Activated CD4-positive, alpha-beta T cell treated with anti-CD3 and anti-CD28 coated beads for 36 hours (primary cell): ENCODE measurements around the gene HAAO. TPM values are rescaled to one million over a fixed set of nuclear protein-coding genes. Genes with fewer than 3 reads are reported as not detected.
A peak's percentile ranks its signal among the peaks of the same experiment; 100 is the strongest.

Experiments
- ATAC-seq: fragments of 200-7000 bp; cut with Tn5 transposase; one replicate; pipeline ENCODE4 v1.10.0; 2021; ENCODE audit warnings: mild to moderate bottlenecking, moderate library complexity
- CTCF ChIA-PET: fragments of 350-600 bp; sonication (Branson Sonifier 250); formaldehyde crosslinking; loops from one replicate; lab custom pipeline; 2021; ENCODE audit warnings: antibody characterized with exemption; lab: Charles Lee
- POLR2A ChIA-PET: fragments of 350-600 bp; sonication (Branson Sonifier 250); formaldehyde crosslinking; loops from one replicate; lab custom pipeline; 2021; ENCODE audit warnings: antibody characterized with exemption, inconsistent platforms; lab: Charles Lee
- DNase-seq: peaks from one replicate; pipeline ENCODE4 v3.0.0-alpha.2; 2020
- H3K27ac Mint-ChIP-seq: one replicate; pipeline ENCODE4 v1.8.0; 2021; ENCODE audit warnings: mixed read lengths
- H3K27me3 Mint-ChIP-seq: one replicate; pipeline ENCODE4 v1.8.0; 2021; ENCODE audit warnings: mixed read lengths
- H3K36me3 Mint-ChIP-seq: one replicate; pipeline ENCODE4 v1.8.0; 2021; ENCODE audit warnings: low read depth, mixed read lengths
- H3K4me1 Mint-ChIP-seq: one replicate; pipeline ENCODE4 v1.8.0; 2021; ENCODE audit warnings: mixed read lengths
- H3K4me3 Mint-ChIP-seq: one replicate; pipeline ENCODE4 v1.8.0; 2021; ENCODE audit warnings: mild to moderate bottlenecking, moderate library complexity, mixed read lengths
- H3K9me3 Mint-ChIP-seq: one replicate; pipeline ENCODE4 v1.8.0; 2021; ENCODE audit warnings: low read depth, mixed read lengths
- intact Hi-C, 2 experiments: fragments of 100-400 bp; cut with DNase I in 1 of 2; cut with micrococcal nuclease in 1 of 2; formaldehyde crosslinking; loops; one replicate each; pipeline versions ENCODE4 v1.14.2 to v1.15.1; 2022 to 2024; cut with DNase I, micrococcal nuclease
- total RNA-seq, 2 experiments: library from RNA; stranded (reverse); gene quantifications; one replicate each; pipeline ENCODE4 v1.2.3, GENCODE V29; 2021

HAAO gene
- total RNA-seq, 2 experiments from 2014 or later: 0.86 to 1.2 TPM

GRCh38 chr2:42756150-42756775 is 36.1 kb downstream of the HAAO start:
- ChIA-PET POLR2A (no interaction called here), CTCF (interaction anchor here (0.8 kb wide), 1 partner anchor 13 kb away, joined by 3 read pairs; no protein-coding TSS in a partner anchor)
- intact Hi-C loops: no loop called here
- Mint-ChIP-seq H3K27ac (no peak overlapping the region), H3K27me3 (no peaks in the 10 kb centered on the region), H3K4me1 (peaks cover 18% of the 10 kb centered on the region), H3K36me3 (peaks cover 4% of the 10 kb centered on the region), H3K4me3 (no peak overlapping the region), H3K9me3 (no peaks in the 10 kb centered on the region)
- no peak for DNase-seq
- ATAC-seq: no peak

- H3K36me3 Mint-ChIP-seq: peaks cover 4% of the 10 kb centered on the region
- DNase-seq: peak; percentile 51
- peak overlapping the region; percentile 4 for H3K27ac Mint-ChIP-seq
- peak; percentile 65 for ATAC-seq
- H3K9me3 Mint-ChIP-seq: no peaks in the 10 kb centered on the region
- intact Hi-C loops: loop anchor here in 1 of 2 experiments (2.0 kb wide), 1 partner anchor 37 kb away; the partner anchor contains the start of gene HAAO
- H3K4me3 Mint-ChIP-seq: no peak overlapping the region
- CTCF ChIA-PET: interaction anchor here (0.7 to 1.0 kb wide), 2 partner anchors 13 to 73 kb away, joined by 3 read pairs; no protein-coding TSS in a partner anchor
- H3K4me1 Mint-ChIP-seq: peaks cover 18% of the 10 kb centered on the region
- POLR2A ChIA-PET: interaction anchor here (1.0 kb wide), 1 partner anchor 55 kb away, joined by 4 read pairs; no protein-coding TSS in a partner anchor
- no peaks in the 10 kb centered on the region for H3K27me3 Mint-ChIP-seq
Observed at GRCh38 chr2:42755191-42755880, 37.0 kb downstream of the HAAO start.

- POLR2A ChIA-PET: interaction anchor here (1.0 kb wide), 1 partner anchor 56 kb away, joined by 4 read pairs; no protein-coding TSS in a partner anchor
- peaks cover 18% of the 10 kb centered on the region for H3K4me1 Mint-ChIP-seq
- H3K36me3 Mint-ChIP-seq: peaks cover 4% of the 10 kb centered on the region
- ATAC-seq (no peak), DNase-seq (no peak)
- no peaks in the 10 kb centered on the region for H3K27me3 Mint-ChIP-seq
- CTCF ChIA-PET: interaction anchor here (0.7 to 1.0 kb wide), 3 partner anchors 12 to 74 kb away, joined by 3 read pairs; no protein-coding TSS in a partner anchor
- no peak overlapping the region for H3K4me3 Mint-ChIP-seq
- intact Hi-C loops: loop anchor here in 1 of 2 experiments (2.0 kb wide), 1 partner anchor 38 kb away; the partner anchor contains the start of gene HAAO
- H3K9me3 Mint-ChIP-seq: no peaks in the 10 kb centered on the region
- H3K27ac Mint-ChIP-seq: no peak overlapping the region
Observed at GRCh38 chr2:42754776-42755140, 37.6 kb downstream of the HAAO start.

DNA sequence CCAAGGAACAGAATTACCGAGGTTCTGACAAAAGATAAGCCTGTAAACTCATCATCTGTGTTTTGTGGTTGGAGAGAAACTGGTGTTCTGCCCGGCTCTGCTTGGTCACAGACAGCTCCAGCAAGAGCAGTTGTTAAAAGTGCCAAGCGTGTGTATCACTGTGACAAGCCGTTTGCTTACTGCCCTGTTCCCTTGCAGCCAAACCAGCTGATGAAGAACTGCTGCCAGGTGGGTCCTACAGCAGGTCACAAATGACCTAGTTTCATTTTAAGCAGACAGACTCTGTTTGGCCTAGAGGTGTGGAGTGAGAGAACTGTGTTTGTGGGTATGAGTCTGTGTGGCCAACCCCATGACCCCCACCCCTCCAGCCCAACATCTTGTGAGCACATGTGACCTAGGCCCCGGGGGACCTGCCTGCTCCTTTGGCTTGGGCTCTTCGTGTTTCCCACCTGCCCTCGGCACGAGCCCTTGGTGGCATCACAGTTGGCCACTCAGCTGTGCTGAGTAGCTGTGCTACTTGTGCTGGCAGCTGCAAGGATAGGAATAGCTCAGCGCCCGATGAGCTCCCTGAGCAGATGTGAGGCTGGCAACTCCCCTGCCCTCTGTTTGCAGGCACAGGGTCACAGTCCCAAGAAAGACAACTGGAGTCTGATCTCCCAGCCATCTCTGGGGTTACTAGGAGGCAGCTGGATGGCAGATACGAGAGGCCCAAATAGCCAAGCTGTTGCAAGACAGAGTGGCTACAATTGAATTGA is 38.2 kb downstream of the HAAO start:
- CTCF ChIA-PET: interaction anchor here (0.7 kb wide), 1 partner anchor 42 kb away, joined by 3 read pairs; no protein-coding TSS in a partner anchor
- H3K27ac Mint-ChIP-seq: no peak overlapping the region
- peaks cover 18% of the 10 kb centered on the region for H3K4me1 Mint-ChIP-seq
- H3K4me3 Mint-ChIP-seq: no peak overlapping the region
- intact Hi-C loops: loop anchor here in 1 of 2 experiments (2.0 kb wide), 1 partner anchor 39 kb away; the partner anchor contains the start of gene HAAO
- ATAC-seq: peak; percentile 35
- peaks cover 4% of the 10 kb centered on the region for H3K36me3 Mint-ChIP-seq
- H3K9me3 Mint-ChIP-seq: no peaks in the 10 kb centered on the region
- POLR2A ChIA-PET: no interaction called here
- H3K27me3 Mint-ChIP-seq: no peaks in the 10 kb centered on the region
- no peak for DNase-seq

GRCh38 chr2:42752816-42753813 is 39.3 kb downstream of the HAAO start:
- H3K4me3 Mint-ChIP-seq: no peak overlapping the region
- peaks cover 18% of the 10 kb centered on the region for H3K4me1 Mint-ChIP-seq
- H3K27me3 Mint-ChIP-seq: no peaks in the 10 kb centered on the region
- no peak for ATAC-seq
- ChIA-PET POLR2A (no interaction called here), CTCF (no interaction called here)
- no peaks in the 10 kb centered on the region for H3K9me3 Mint-ChIP-seq
- peaks cover 4% of the 10 kb centered on the region for H3K36me3 Mint-ChIP-seq
- DNase-seq: no peak
- intact Hi-C loops: no loop called here
- H3K27ac Mint-ChIP-seq: no peak overlapping the region

GRCh38 chr2:42752314-42752713 is 40.1 kb downstream of the HAAO start:
- peaks cover 4% of the 10 kb centered on the region for H3K36me3 Mint-ChIP-seq
- H3K27ac Mint-ChIP-seq: no peak overlapping the region
- ChIA-PET POLR2A (no interaction called here), CTCF (interaction anchor here (0.6 kb wide), 1 partner anchor 611 kb away, joined by 3 read pairs; no protein-coding TSS in a partner anchor)
- no peak for ATAC-seq
- H3K27me3 Mint-ChIP-seq: no peaks in the 10 kb centered on the region
- H3K4me1 Mint-ChIP-seq: peaks cover 18% of the 10 kb centered on the region
- H3K9me3 Mint-ChIP-seq: no peaks in the 10 kb centered on the region
- intact Hi-C loops: no loop called here
- DNase-seq: no peak
- no peak overlapping the region for H3K4me3 Mint-ChIP-seq

DNA sequence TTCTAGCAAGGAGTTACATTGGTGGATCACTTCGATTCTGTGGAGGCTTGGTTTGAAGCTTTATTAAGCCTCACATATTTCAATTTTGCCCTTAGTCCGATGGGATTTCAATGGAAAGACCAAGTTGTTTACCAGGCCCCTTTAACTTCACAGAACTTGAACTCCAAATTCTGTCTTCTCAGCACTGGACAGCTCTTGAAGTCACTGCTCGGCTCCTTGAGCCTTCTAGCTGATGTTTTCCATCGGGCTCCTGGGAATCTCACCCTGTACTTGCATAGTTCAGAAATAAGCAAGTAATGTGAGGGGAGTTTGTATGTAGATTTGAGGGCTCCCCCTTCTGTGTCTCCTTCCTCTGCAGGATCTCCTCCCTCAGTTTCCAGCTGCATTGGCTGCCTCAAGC is 43.5 kb downstream of the HAAO start:
- no peaks in the 10 kb centered on the region for H3K27me3 Mint-ChIP-seq

DNA sequence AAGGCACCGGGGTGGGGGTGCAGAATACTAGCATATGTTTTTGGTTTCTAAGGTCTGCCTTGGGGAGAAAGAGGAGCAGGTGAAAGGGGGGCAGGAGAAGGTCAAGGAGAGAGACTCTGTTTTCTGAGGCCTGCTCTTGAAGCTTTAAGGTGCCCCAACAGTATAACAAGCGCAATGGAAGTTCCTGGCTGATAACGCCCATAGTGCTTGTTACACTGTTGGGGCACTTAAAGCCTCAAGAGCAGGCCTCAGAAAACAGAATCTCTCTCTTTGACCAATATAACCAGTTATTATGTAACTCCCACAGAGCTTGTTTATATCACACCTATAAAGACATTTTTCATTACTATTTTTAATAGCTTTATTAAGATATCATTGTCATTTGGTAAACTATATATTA is 45.0 kb downstream of the HAAO start:
- POLR2A ChIA-PET: no interaction called here
- intact Hi-C loops: no loop called here

More for the DNA sequence above, 43.5 kb downstream of the HAAO start:
- ChIA-PET CTCF (interaction anchor here (0.6 kb wide), 1 partner anchor 241 kb away, joined by 3 read pairs; no protein-coding TSS in a partner anchor), POLR2A (interaction anchor here (0.5 kb wide), 1 partner anchor 193 kb away, joined by 3 read pairs; no protein-coding TSS in a partner anchor)
- no peak overlapping the region for H3K4me3 Mint-ChIP-seq
- H3K4me1 Mint-ChIP-seq: peaks cover 2% of the 10 kb centered on the region
- intact Hi-C loops: no loop called here
- H3K9me3 Mint-ChIP-seq: no peaks in the 10 kb centered on the region
- H3K27ac Mint-ChIP-seq: no peak overlapping the region
- DNase-seq (no peak), ATAC-seq (no peak)
- H3K36me3 Mint-ChIP-seq: peaks cover 4% of the 10 kb centered on the region

GRCh38 chr2:42744545-42745082 is 47.8 kb downstream of the HAAO start:
- H3K4me3 Mint-ChIP-seq: no peak overlapping the region
- no peaks in the 10 kb centered on the region for H3K27me3 Mint-ChIP-seq
- H3K36me3 Mint-ChIP-seq: peaks cover 11% of the 10 kb centered on the region
- DNase-seq: no peak
- CTCF ChIA-PET: no interaction called here
- no peak for ATAC-seq
- H3K4me1 Mint-ChIP-seq: peaks cover 8% of the 10 kb centered on the region
- no peak overlapping the region for H3K27ac Mint-ChIP-seq
- POLR2A ChIA-PET: no interaction called here
- H3K9me3 Mint-ChIP-seq: peaks cover 4% of the 10 kb centered on the region
- intact Hi-C loops: no loop called here

More for the DNA sequence above, 45.0 kb downstream of the HAAO start:
- Mint-ChIP-seq H3K36me3 (peaks cover 2% of the 10 kb centered on the region), H3K4me3 (no peak overlapping the region), H3K27ac (no peak overlapping the region), H3K27me3 (no peaks in the 10 kb centered on the region), H3K4me1 (no peaks in the 10 kb centered on the region), H3K9me3 (no peaks in the 10 kb centered on the region)
- CTCF ChIA-PET: interaction anchor here (0.6 kb wide), 1 partner anchor 8 kb away, joined by 3 read pairs; no protein-coding TSS in a partner anchor
- ATAC-seq: no peak
- no peak for DNase-seq

GRCh38 chr2:42743659-42743990 is 48.8 kb downstream of the HAAO start:
- ChIA-PET POLR2A (no interaction called here), CTCF (no interaction called here)
- intact Hi-C loops: no loop called here
- H3K27ac Mint-ChIP-seq: no peak overlapping the region
- DNase-seq: no peak
- no peaks in the 10 kb centered on the region for H3K27me3 Mint-ChIP-seq
- ATAC-seq: no peak
- H3K4me1 Mint-ChIP-seq: peaks cover 8% of the 10 kb centered on the region
- peaks cover 17% of the 10 kb centered on the region for H3K36me3 Mint-ChIP-seq
- peaks cover 10% of the 10 kb centered on the region for H3K9me3 Mint-ChIP-seq
- no peak overlapping the region for H3K4me3 Mint-ChIP-seq
